H9 (cell line): ENCODE results near the gene NEDD4L. TPM values are rescaled to one million over a fixed set of nuclear protein-coding genes. Genes with fewer than 3 reads are reported as not detected.

Experiments
- DNase-seq: peaks from one replicate; pipeline ENCODE4 v3.0.0-alpha.2; 2017
- H2AFZ ChIP-seq: one replicate; pipeline ENCODE4 v1.6.1; 2013; ENCODE audit warnings: mild to moderate bottlenecking, low read length, control low read depth, moderate library complexity
- H2AK5ac ChIP-seq: 2 replicates; pipeline ENCODE4 v1.6.1; 2013; ENCODE audit warnings: low read length, control low read depth, mixed read lengths; ENCODE audit not compliant: insufficient read length
- H2BK120ac ChIP-seq: one replicate; pipeline ENCODE4 v1.6.1; 2013; ENCODE audit warnings: low read depth, mild to moderate bottlenecking, low read length, control low read depth, inconsistent platforms; ENCODE audit not compliant: poor library complexity, severe bottlenecking
- H2BK12ac ChIP-seq: 2 replicates; pipeline ENCODE4 v1.6.1; 2013; ENCODE audit warnings: low read length, control low read depth, mixed read lengths, low read depth; ENCODE audit not compliant: insufficient read length
- H2BK15ac ChIP-seq: 2 replicates; pipeline ENCODE4 v1.6.1; 2013; ENCODE audit warnings: low read depth, low read length, control low read depth
- H2BK20ac ChIP-seq: one replicate; pipeline ENCODE4 v1.6.1; 2013; ENCODE audit warnings: low read depth, mild to moderate bottlenecking, low read length, control low read depth, inconsistent platforms; ENCODE audit not compliant: poor library complexity, severe bottlenecking
- H2BK5ac ChIP-seq: 2 replicates; pipeline ENCODE4 v1.6.1; 2013; ENCODE audit warnings: low read length, control low read depth, mixed read lengths; ENCODE audit not compliant: insufficient read length
- H3K14ac ChIP-seq: 2 replicates; pipeline ENCODE4 v1.6.1; 2013; ENCODE audit warnings: low read length, control low read depth; ENCODE audit not compliant: insufficient read depth
- H3K18ac ChIP-seq: 2 replicates; pipeline ENCODE4 v1.6.1; 2013; ENCODE audit warnings: low read depth, mild to moderate bottlenecking, mixed read lengths, low read length, control low read depth; ENCODE audit not compliant: insufficient read length
- H3K23ac ChIP-seq: 2 replicates; pipeline ENCODE4 v1.6.1; 2013; ENCODE audit warnings: low read length, control low read depth, mixed read lengths, low read depth; ENCODE audit not compliant: insufficient read length
- H3K23me2 ChIP-seq: 2 replicates; pipeline ENCODE4 v1.6.1; 2013; ENCODE audit warnings: low read depth, mild to moderate bottlenecking, mixed read lengths, low read length, control low read depth; ENCODE audit not compliant: insufficient read length, poor library complexity, severe bottlenecking
- H3K27ac ChIP-seq: 2 replicates; pipeline ENCODE4 v1.5.1; 2013; ENCODE audit warnings: low read length, control low read depth, mixed read lengths, low read depth; ENCODE audit not compliant: insufficient read length
- H3K27me3 ChIP-seq: 2 replicates; pipeline ENCODE4 v1.6.1; 2013; ENCODE audit warnings: low read length, control low read depth, inconsistent platforms; ENCODE audit not compliant: insufficient read depth
- H3K4ac ChIP-seq: 2 replicates; pipeline ENCODE4 v1.6.1; 2013; ENCODE audit warnings: low read depth, mild to moderate bottlenecking, control low read depth, inconsistent platforms, low read length, moderate library complexity
- H3K4me1 ChIP-seq: 2 replicates; pipeline ENCODE4 v1.6.1; 2013; ENCODE audit warnings: low read length, control low read depth, inconsistent platforms; ENCODE audit not compliant: insufficient read depth
- H3K4me2 ChIP-seq: 2 replicates; pipeline ENCODE4 v1.6.1; 2013; ENCODE audit warnings: low read length, control low read depth, mixed read lengths; ENCODE audit not compliant: insufficient read length, insufficient read depth
- H3K56ac ChIP-seq: 2 replicates; pipeline ENCODE4 v1.6.1; 2013; ENCODE audit warnings: low read depth, mild to moderate bottlenecking, mixed read lengths, low read length, control low read depth; ENCODE audit not compliant: insufficient read length
- H3K79me1 ChIP-seq: 2 replicates; pipeline ENCODE4 v1.6.1; 2013; ENCODE audit warnings: low read depth, mild to moderate bottlenecking, moderate library complexity, low read length, control low read depth, inconsistent platforms; ENCODE audit not compliant: insufficient read depth, poor library complexity, severe bottlenecking
- H3K79me2 ChIP-seq: 2 replicates; pipeline ENCODE4 v1.6.1; 2013; ENCODE audit warnings: low read length, control low read depth, inconsistent platforms; ENCODE audit not compliant: insufficient read depth
- H3K9ac ChIP-seq: 2 replicates; pipeline ENCODE4 v1.6.1; 2013; ENCODE audit warnings: low read length, control low read depth, mixed read lengths; ENCODE audit not compliant: insufficient read length; ENCODE audit errors: extremely low read depth
- H3K9me3 ChIP-seq: one replicate; pipeline ENCODE4 v1.6.1; 2013; ENCODE audit warnings: low read depth, low read length, inconsistent platforms; ENCODE audit not compliant: control insufficient read depth
- H3T11ph ChIP-seq: one replicate; pipeline ENCODE4 v1.6.1; 2013; ENCODE audit warnings: mild to moderate bottlenecking, low read length, control low read depth, inconsistent platforms
- H4K20me1 ChIP-seq: one replicate; pipeline ENCODE4 v1.6.1; 2013; ENCODE audit not compliant: control insufficient read depth, insufficient read length, insufficient read depth
- H4K5ac ChIP-seq: 2 replicates; pipeline ENCODE4 v1.6.1; 2013; ENCODE audit warnings: low read depth, mild to moderate bottlenecking, mixed read lengths, low read length, control low read depth; ENCODE audit not compliant: insufficient read length
- H4K8ac ChIP-seq: replicated peaks from 2 replicates; pipeline ENCODE4 v1.6.1; 2013; ENCODE audit warnings: low read length, control low read depth, mixed read lengths, low read depth; ENCODE audit not compliant: insufficient read length
- H4K91ac ChIP-seq: 2 replicates; pipeline ENCODE4 v1.6.1; 2013; ENCODE audit warnings: low read depth, mild to moderate bottlenecking, moderate library complexity, mixed read lengths, low read length, control low read depth; ENCODE audit not compliant: insufficient read length
- H3K27ac Mint-ChIP-seq, 3 experiments: 2 replicates in 2 of 3; 3 replicates in 1 of 3; pipeline ENCODE4 v1.8.0; 2020 to 2021; ENCODE audit warnings: mixed read lengths in 3 of 3, mild to moderate bottlenecking in 1 of 3, moderate library complexity in 1 of 3
- H3K27me3 Mint-ChIP-seq: 2 replicates; pipeline ENCODE4 v1.8.0; 2021; ENCODE audit warnings: low read depth, mild to moderate bottlenecking, moderate library complexity, mixed read lengths
- H3K36me3 Mint-ChIP-seq, 3 experiments: 2 replicates in 2 of 3; 3 replicates in 1 of 3; pipeline ENCODE4 v1.8.0; 2020 to 2021; ENCODE audit warnings: low read depth in 3 of 3, mixed read lengths in 3 of 3; ENCODE audit not compliant: insufficient read depth in 1 of 3
- H3K4me1 Mint-ChIP-seq, 2 experiments: 2 replicates each; pipeline ENCODE4 v1.8.0; 2020; ENCODE audit warnings: mixed read lengths in 2 of 2
- H3K4me3 Mint-ChIP-seq, 2 experiments: 2 replicates in 1 of 2; 3 replicates in 1 of 2; pipeline ENCODE4 v1.8.0; 2020 to 2021; ENCODE audit warnings: mild to moderate bottlenecking in 2 of 2, mixed read lengths in 2 of 2, moderate library complexity in 1 of 2
- H3K9me3 Mint-ChIP-seq, 2 experiments: 2 replicates in 1 of 2; 3 replicates in 1 of 2; pipeline ENCODE4 v1.8.0; 2020; ENCODE audit warnings: mild to moderate bottlenecking in 2 of 2, mixed read lengths in 2 of 2, moderate library complexity in 1 of 2
- WGBS: extraction: QIAGEN DNeasy Blood & Tissue Kit; methylation state at CpG from one replicate; pipeline ENCODE4 v1.1.7; 2013; ENCODE audit warnings: missing lambda C conversion rate, low lambda C conversion rate, mixed read lengths; ENCODE audit not compliant: insufficient read length; ENCODE audit errors: extremely low coverage; 5-methylcytosine and 5-hydroxymethylcytosine counted together
- total RNA-seq: library from RNA; stranded (reverse); gene quantifications from 2 replicates; pipeline ENCODE4 v1.2.1, GENCODE V29; 2021
- TF ChIP-seq, protein P1 (sequence below): fragments of 200-600 bp; sonication (generic); conservative IDR thresholded peaks from 3 replicates; pipeline ENCODE4 v1.8.0; 2021; ENCODE audit warnings: antibody characterized with exemption, mild to moderate bottlenecking

The NEDD4L gene
- total RNA-seq, 1 experiment from 2014 or later = 76.3 TPM

- no peak overlapping the region for H3K4me3 Mint-ChIP-seq
Measured at GRCh38 chr18:58163004-58163590, 119.1 kb downstream of the NEDD4L start.

More at GRCh38 chr18:58163004-58163590, 119.1 kb downstream of the NEDD4L start:
- Histone ChIP-seq H2BK20ac (no peak overlapping the region), H3K79me2 (peaks cover 1% of the 10 kb centered on the region; the same call in 1 of the 2 replicates), H3K4me2 (no peak overlapping the region), H2AFZ (no peak overlapping the region), H3K4me1 (no peaks in the 10 kb centered on the region), H3K79me1 (no peaks in the 10 kb centered on the region), H3K9me3 (no peaks in the 10 kb centered on the region), H4K8ac (no peak overlapping the region), H2BK12ac (no peak overlapping the region), H3K27me3 (no peaks in the 10 kb centered on the region), H4K20me1 (no peaks in the 10 kb centered on the region), H3K4ac (no peak overlapping the region), H3K23ac (no peak overlapping the region), H3T11ph (no peak overlapping the region), H4K5ac (no peak overlapping the region), H3K14ac (no peak overlapping the region), H2BK15ac (no peak overlapping the region), H2AK5ac (no peak overlapping the region), H4K91ac (no peak overlapping the region), H3K27ac (no peak overlapping the region), H3K9ac (no peak overlapping the region), H2BK120ac (no peak overlapping the region), H3K18ac (no peak overlapping the region), H3K56ac (no peak overlapping the region), H3K23me2 (no peaks in the 10 kb centered on the region), H2BK5ac (no peak overlapping the region)
- WGBS = no CpG with 5 or more reads among the region's 6 CpGs
- TF ChIP-seq, protein P1, sequence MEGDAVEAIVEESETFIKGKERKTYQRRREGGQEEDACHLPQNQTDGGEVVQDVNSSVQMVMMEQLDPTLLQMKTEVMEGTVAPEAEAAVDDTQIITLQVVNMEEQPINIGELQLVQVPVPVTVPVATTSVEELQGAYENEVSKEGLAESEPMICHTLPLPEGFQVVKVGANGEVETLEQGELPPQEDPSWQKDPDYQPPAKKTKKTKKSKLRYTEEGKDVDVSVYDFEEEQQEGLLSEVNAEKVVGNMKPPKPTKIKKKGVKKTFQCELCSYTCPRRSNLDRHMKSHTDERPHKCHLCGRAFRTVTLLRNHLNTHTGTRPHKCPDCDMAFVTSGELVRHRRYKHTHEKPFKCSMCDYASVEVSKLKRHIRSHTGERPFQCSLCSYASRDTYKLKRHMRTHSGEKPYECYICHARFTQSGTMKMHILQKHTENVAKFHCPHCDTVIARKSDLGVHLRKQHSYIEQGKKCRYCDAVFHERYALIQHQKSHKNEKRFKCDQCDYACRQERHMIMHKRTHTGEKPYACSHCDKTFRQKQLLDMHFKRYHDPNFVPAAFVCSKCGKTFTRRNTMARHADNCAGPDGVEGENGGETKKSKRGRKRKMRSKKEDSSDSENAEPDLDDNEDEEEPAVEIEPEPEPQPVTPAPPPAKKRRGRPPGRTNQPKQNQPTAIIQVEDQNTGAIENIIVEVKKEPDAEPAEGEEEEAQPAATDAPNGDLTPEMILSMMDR = no peak
- no peak for DNase-seq
- no peaks in the 10 kb centered on the region for H3K9me3 Mint-ChIP-seq
- H3K36me3 Mint-ChIP-seq = peaks cover 0 to 7% (median 5%) of the 10 kb centered on the region in 3 experiments; a peak in 3 of 7 replicates
- no peak overlapping the region for H3K27ac Mint-ChIP-seq
- H3K4me1 Mint-ChIP-seq = peaks cover 11 to 15% of the 10 kb centered on the region in 2 experiments
- H3K27me3 Mint-ChIP-seq = no peaks in the 10 kb centered on the region
